ENCODE results near the gene TTC7B.

Gene TTC7B

DNA sequence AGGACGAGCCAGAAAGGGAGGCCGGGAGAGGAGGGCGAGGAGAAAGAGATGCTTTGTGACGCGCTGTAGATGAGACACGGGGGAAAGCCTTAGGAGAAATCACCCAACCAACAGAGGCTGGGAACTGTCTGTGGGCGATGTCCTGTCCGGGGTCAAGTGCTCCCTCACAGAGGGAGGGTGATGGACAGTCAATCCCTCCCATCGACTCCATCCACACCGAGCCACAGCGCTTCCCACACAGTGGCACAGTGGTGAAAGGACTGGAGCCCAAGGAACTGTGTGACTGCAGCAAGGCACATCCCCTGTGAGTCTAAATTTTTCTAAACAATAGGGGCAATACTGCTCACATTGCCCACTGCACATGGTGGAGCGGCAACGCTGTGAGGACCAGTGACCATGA lies 89.1 kb downstream of the TTC7B start:
- peaks cover 7% of the 10 kb centered on the region for H3K4me1 Mint-ChIP-seq
- H3K27ac Mint-ChIP-seq = no peak overlapping the region
- H3K27me3 Mint-ChIP-seq (ENCODE audit: low read depth) = no peaks in the 10 kb centered on the region
- no peak overlapping the region for H3K4me3 Mint-ChIP-seq
- H3K36me3 Mint-ChIP-seq (ENCODE audit: low read depth) = peaks cover 19% of the 10 kb centered on the region
- no peaks in the 10 kb centered on the region for H3K9me3 Mint-ChIP-seq
- TF ChIP-seq, protein P1, sequence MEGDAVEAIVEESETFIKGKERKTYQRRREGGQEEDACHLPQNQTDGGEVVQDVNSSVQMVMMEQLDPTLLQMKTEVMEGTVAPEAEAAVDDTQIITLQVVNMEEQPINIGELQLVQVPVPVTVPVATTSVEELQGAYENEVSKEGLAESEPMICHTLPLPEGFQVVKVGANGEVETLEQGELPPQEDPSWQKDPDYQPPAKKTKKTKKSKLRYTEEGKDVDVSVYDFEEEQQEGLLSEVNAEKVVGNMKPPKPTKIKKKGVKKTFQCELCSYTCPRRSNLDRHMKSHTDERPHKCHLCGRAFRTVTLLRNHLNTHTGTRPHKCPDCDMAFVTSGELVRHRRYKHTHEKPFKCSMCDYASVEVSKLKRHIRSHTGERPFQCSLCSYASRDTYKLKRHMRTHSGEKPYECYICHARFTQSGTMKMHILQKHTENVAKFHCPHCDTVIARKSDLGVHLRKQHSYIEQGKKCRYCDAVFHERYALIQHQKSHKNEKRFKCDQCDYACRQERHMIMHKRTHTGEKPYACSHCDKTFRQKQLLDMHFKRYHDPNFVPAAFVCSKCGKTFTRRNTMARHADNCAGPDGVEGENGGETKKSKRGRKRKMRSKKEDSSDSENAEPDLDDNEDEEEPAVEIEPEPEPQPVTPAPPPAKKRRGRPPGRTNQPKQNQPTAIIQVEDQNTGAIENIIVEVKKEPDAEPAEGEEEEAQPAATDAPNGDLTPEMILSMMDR (IDR thresholded peaks at IDR 0.05; ENCODE audit: unreplicated experiment in 3 of 3) = no peak

DNA sequence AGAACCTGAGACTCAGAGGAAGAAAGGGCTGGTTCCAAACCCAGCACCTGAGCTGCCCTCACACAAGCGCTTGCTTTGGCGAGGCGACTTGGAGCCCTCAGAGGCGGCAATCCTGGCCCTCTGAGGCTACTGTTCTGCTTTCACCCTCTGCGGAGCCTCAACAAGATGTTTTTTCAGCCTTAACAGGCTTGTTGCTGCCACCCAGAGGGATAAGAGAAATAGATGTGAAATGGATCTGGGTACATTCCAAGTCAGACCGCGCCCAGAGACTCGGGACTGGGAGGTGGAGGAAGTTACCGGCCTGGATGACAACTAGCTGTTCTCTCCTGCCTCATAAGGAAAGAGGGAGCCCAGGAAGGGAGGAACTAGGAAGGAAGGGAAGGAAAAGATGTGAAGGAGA lies 89.6 kb downstream of the TTC7B start:
- Mint-ChIP-seq H3K36me3 (ENCODE audit: low read depth) (peaks cover 18% of the 10 kb centered on the region), H3K27me3 (ENCODE audit: low read depth) (no peaks in the 10 kb centered on the region), H3K9me3 (no peaks in the 10 kb centered on the region), H3K4me1 (peaks cover 7% of the 10 kb centered on the region), H3K27ac (peak overlapping the region in 1 of 3 experiments; percentile 7), H3K4me3 (no peak overlapping the region)
- TF ChIP-seq, protein P1 (IDR thresholded peaks at IDR 0.05; ENCODE audit: unreplicated experiment in 3 of 3) = peak in 1 of 3 experiments; percentile 33

DNA sequence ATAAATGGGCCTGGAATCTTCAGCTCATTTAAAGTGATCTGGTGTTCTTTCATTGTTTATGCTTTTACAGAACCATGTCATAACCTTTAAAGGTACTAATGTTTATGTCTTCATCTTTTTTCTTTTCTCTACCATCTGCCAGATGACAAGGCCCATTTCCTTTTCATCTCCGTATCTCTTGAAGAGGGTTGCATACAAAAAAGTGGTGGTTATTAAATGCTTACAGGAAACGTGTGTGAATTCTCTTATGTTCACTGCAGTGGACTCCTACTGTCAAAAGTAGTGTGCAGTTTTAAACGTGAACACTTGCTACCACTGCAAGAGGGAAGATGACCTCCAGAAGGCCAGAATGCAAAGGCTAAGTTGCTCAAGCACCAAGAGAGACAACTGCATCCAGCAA lies 91.4 kb downstream of the TTC7B start:
- Mint-ChIP-seq H3K27ac (no peak overlapping the region), H3K4me1 (peaks cover 22% of the 10 kb centered on the region), H3K36me3 (ENCODE audit: low read depth) (peaks cover 10% of the 10 kb centered on the region), H3K4me3 (no peak overlapping the region), H3K27me3 (ENCODE audit: low read depth) (no peaks in the 10 kb centered on the region), H3K9me3 (no peaks in the 10 kb centered on the region)
- TF ChIP-seq, protein P1 (IDR thresholded peaks at IDR 0.05; ENCODE audit: unreplicated experiment in 3 of 3) = no peak

DNA sequence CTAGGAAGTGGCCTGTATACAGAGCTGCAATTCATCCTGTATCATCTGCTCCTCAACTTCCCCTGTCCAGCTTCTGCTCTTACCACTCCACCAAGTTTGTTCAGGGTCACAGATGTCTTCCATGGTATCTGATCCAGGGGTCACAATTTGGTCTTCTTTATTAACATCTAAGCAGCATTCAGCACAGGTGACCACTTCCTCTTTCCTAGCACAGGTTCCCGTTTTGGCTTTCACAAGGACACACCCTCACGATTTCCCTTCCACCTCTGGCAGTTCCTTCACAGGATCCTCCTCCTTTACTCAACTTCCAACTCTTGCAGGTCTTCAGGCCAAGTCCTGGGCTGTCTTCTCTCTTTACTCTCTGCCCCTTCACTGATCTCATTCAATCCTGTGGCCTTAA lies 93.6 kb downstream of the TTC7B start:
- Mint-ChIP-seq H3K27me3 (ENCODE audit: low read depth) (no peaks in the 10 kb centered on the region), H3K4me3 (no peak overlapping the region), H3K36me3 (ENCODE audit: low read depth) (peaks cover 4% of the 10 kb centered on the region), H3K9me3 (no peaks in the 10 kb centered on the region), H3K27ac (no peak overlapping the region), H3K4me1 (peaks cover 39% of the 10 kb centered on the region)
- TF ChIP-seq, protein P1 (IDR thresholded peaks at IDR 0.05; ENCODE audit: unreplicated experiment in 3 of 3) = no peak

DNA sequence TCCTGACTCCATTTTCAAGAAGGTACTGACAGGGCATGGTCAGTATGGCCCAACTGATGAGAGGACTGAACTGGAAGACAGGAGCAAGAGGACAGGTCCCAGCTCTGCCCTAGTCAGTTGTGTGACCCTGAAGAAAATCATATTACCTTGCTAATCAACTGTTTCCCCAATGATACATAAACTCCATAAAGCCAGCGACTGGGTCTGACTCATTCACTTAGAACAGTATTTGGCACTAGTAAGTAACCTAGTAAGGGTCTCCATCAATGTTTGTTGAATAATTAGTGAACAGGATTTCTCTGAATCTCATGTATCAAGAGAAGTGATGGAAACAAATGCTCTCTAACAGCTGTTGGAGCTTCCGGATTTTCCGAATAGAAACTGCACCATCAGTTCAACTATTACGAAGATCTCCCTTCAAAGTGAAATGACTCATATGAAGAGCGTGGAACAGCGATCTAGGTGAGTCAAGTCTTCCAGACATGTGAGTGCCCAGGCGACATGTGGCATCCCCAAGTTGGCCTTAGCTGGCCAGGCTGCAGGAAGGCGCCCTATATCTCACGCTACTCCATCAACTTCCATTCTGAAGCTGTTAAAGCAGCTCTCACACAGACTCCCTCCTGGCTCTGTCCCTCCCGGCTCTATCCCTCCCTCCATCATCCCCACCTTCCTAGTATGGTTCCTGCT lies 94.5 kb downstream of the TTC7B start:
- Mint-ChIP-seq H3K27ac (no peak overlapping the region), H3K4me1 (peaks cover 43% of the 10 kb centered on the region), H3K9me3 (no peaks in the 10 kb centered on the region), H3K36me3 (ENCODE audit: low read depth) (peaks cover 4% of the 10 kb centered on the region), H3K27me3 (ENCODE audit: low read depth) (no peaks in the 10 kb centered on the region), H3K4me3 (no peak overlapping the region)
- TF ChIP-seq, protein P1 (IDR thresholded peaks at IDR 0.05; ENCODE audit: unreplicated experiment in 3 of 3) = no peak

DNA sequence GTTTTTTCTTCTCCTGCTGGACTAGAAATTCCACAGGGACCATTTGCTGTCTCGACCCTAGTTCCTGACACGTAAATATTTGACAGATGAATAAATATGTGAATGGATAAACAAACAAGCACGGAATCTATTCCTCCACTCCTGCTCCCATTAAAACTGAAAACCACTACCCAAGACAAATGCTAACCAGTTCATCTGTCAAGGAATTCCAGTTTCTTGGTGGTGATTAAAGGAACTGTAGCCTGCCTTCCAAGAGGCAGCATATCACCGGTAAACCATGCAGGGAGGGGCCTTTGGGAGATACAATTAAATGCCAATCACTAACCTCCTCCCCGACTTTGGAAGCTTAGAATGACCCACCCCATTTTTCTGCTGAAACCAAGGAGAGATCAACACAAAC lies 95.4 kb downstream of the TTC7B start:
- Mint-ChIP-seq H3K27me3 (ENCODE audit: low read depth) (no peaks in the 10 kb centered on the region), H3K4me3 (no peak overlapping the region), H3K9me3 (no peaks in the 10 kb centered on the region), H3K4me1 (peaks cover 47% of the 10 kb centered on the region), H3K36me3 (ENCODE audit: low read depth) (no peaks in the 10 kb centered on the region), H3K27ac (peak overlapping the region in 1 of 3 experiments; percentile 52)
- TF ChIP-seq, protein P1 (IDR thresholded peaks at IDR 0.05; ENCODE audit: unreplicated experiment in 3 of 3) = no peak

Measured in nephron (organoid).